Measurements from ENCODE around the gene SPTBN5.

DNA sequence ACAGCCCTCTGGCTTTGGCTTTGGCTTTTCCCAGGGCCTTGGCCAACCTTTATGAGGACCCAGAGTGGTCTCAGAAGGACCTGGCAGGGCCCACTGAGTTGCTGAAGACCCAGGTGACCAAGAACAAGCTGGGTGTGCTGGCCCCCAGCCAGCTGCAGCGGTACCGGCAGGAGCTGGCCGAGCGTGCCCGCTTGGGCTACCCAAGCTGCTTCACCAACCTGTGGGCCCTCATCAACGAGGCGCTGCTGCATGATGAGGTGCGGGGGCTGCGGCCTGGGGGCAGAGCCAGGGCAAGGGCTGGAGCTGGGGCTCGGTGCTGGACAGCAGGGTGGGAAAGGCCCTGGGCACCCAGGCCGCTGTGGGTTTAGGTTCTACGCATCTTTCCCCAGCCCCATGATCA, 49.0 kb downstream of the SPTBN5 start:
- TF ChIP-seq, protein P1, sequence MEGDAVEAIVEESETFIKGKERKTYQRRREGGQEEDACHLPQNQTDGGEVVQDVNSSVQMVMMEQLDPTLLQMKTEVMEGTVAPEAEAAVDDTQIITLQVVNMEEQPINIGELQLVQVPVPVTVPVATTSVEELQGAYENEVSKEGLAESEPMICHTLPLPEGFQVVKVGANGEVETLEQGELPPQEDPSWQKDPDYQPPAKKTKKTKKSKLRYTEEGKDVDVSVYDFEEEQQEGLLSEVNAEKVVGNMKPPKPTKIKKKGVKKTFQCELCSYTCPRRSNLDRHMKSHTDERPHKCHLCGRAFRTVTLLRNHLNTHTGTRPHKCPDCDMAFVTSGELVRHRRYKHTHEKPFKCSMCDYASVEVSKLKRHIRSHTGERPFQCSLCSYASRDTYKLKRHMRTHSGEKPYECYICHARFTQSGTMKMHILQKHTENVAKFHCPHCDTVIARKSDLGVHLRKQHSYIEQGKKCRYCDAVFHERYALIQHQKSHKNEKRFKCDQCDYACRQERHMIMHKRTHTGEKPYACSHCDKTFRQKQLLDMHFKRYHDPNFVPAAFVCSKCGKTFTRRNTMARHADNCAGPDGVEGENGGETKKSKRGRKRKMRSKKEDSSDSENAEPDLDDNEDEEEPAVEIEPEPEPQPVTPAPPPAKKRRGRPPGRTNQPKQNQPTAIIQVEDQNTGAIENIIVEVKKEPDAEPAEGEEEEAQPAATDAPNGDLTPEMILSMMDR (IDR thresholded peaks at IDR 0.05): no peak
- no peak for TF ChIP-seq POLR2AphosphoS5 (IDR thresholded peaks at IDR 0.05; ENCODE audit: insufficient read depth in 1 of 2, low read depth in 1 of 2)

Measured in vagina (tissue), 2 donors.